SK-N-SH (cell line): ENCODE results near the gene WIZ. TPM values are rescaled to one million over a fixed set of nuclear protein-coding genes. Genes with fewer than 3 reads are reported as not detected.

ENCODE experiments used
- CTCF ChIA-PET: fragments of 300-600, 350-600 bp; formaldehyde crosslinking; extraction: SDS; loops from one replicate; lab custom pipeline; 2021; lab: Yijun Ruan, JAX
- POLR2A ChIA-PET: fragments of 350-600 bp; sonication (Branson Sonifier 250); formaldehyde crosslinking; extraction: SDS; loops from one replicate; lab custom pipeline; 2020; ENCODE audit warnings: antibody characterized with exemption, inconsistent platforms; lab: Yijun Ruan, JAX
- DNase-seq: peaks from one replicate; pipeline ENCODE4 v3.0.0; 2012
- H2AFZ ChIP-seq: fragments of 200-600 bp; sonication (generic); 2 replicates; pipeline ENCODE4 v1.8.1; 2016; ENCODE audit warnings: antibody characterized with exemption, mild to moderate bottlenecking, low read depth
- H3F3A ChIP-seq: fragments of 200-600 bp; sonication (generic); replicated peaks from 2 replicates; pipeline ENCODE3; 2016; ENCODE audit warnings: antibody characterized with exemption, mild to moderate bottlenecking; ENCODE audit not compliant: insufficient read depth
- H3K27ac ChIP-seq, 2 experiments: fragments of 200-500 bp in 1 of 2; fragments of 200-600 bp in 1 of 2; sonication (Bioruptor generic) in 1 of 2; sonication (generic), shearing (Covaris generic) in 1 of 2; 2 replicates each; pipeline versions ENCODE4 v1.5.1 to v1.6.1; 2014 to 2016; ENCODE audit warnings: low read depth in 2 of 2, inconsistent platforms in 1 of 2, low read length in 1 of 2, mild to moderate bottlenecking in 1 of 2, mixed read lengths in 1 of 2
- H3K27me3 ChIP-seq: fragments of 200-600 bp; sonication (generic), shearing (Covaris generic); 2 replicates; pipeline ENCODE4 v1.6.1; 2016; ENCODE audit warnings: mixed run types; ENCODE audit not compliant: insufficient read depth
- H3K36me3 ChIP-seq, 2 experiments: fragments of 200-500 bp in 1 of 2; fragments of 200-600 bp in 1 of 2; sonication (Bioruptor generic) in 1 of 2; sonication (generic) in 1 of 2; replicated peaks in 1 of 2; 2 replicates each; pipeline versions ENCODE3 to v1.5.1; 2014 to 2016; ENCODE audit warnings: low read length in 1 of 2, mild to moderate bottlenecking in 1 of 2; ENCODE audit not compliant: insufficient read depth in 2 of 2, control insufficient read depth in 1 of 2
- H3K4me1 ChIP-seq, 2 experiments: fragments of 200-500 bp in 1 of 2; fragments of 200-600 bp in 1 of 2; sonication (Bioruptor generic) in 1 of 2; sonication (generic), shearing (Covaris generic) in 1 of 2; 2 replicates each; pipeline versions ENCODE4 v1.5.1 to v1.6.1; 2014 to 2016; ENCODE audit warnings: low read depth in 1 of 2, low read length in 1 of 2, mixed run types in 1 of 2; ENCODE audit not compliant: insufficient read depth in 2 of 2, control insufficient read depth in 1 of 2
- H3K4me2 ChIP-seq: fragments of 200-600 bp; sonication (generic), shearing (Covaris generic); 2 replicates; pipeline ENCODE4 v1.6.1; 2017; ENCODE audit warnings: mixed run types
- H3K4me3 ChIP-seq, 2 experiments: fragments of 200-500 bp in 1 of 2; fragments of 200-600 bp in 1 of 2; sonication (Bioruptor generic) in 1 of 2; sonication (generic), shearing (Covaris generic) in 1 of 2; 2 replicates each; pipeline versions ENCODE4 v1.5.1 to v1.8.1; 2014 to 2016; ENCODE audit warnings: low read depth in 2 of 2, inconsistent platforms in 1 of 2, low read length in 1 of 2, mild to moderate bottlenecking in 1 of 2, mixed read lengths in 1 of 2, moderate library complexity in 1 of 2
- H3K79me2 ChIP-seq: fragments of 200-600 bp; sonication (generic); 2 replicates; pipeline ENCODE4 v1.8.1; 2017; ENCODE audit warnings: mild to moderate bottlenecking; ENCODE audit not compliant: insufficient read depth
- H3K9ac ChIP-seq: fragments of 200-600 bp; sonication (generic); 2 replicates; pipeline ENCODE4 v1.6.1; 2017; ENCODE audit warnings: mixed run types
- H3K9me2 ChIP-seq: fragments of 200-600 bp; sonication (generic); 2 replicates; pipeline ENCODE4 v1.6.1; 2017; ENCODE audit warnings: mixed run types
- H3K9me3 ChIP-seq: fragments of 200-600 bp; sonication (generic); 2 replicates; pipeline ENCODE4 v1.6.1; 2017; ENCODE audit warnings: mixed run types, mild to moderate bottlenecking, moderate library complexity
- H4K20me1 ChIP-seq: fragments of 200-600 bp; sonication (generic); 2 replicates; pipeline ENCODE4 v1.6.1; 2017; ENCODE audit warnings: mild to moderate bottlenecking, mixed run types; ENCODE audit not compliant: insufficient read depth
- CTCF ChIP-seq: fragments of 200-600 bp; sonication (generic); IDR thresholded peaks from 2 replicates; pipeline ENCODE4 v1.6.1; 2017; ENCODE audit warnings: antibody characterized with exemption, mild to moderate bottlenecking, moderate library complexity
- EP300 ChIP-seq, 2 experiments: IDR thresholded peaks; 2 replicates each; pipeline versions ENCODE4 v1.4.0 to v1.6.1; 2012; ENCODE audit warnings: borderline replicate concordance in 1 of 2, low read depth in 1 of 2, low read length in 1 of 2
- EZH2phosphoT487 ChIP-seq: fragments of 200-600 bp; sonication (generic); IDR thresholded peaks from 2 replicates; pipeline ENCODE4 v1.6.1; 2017; ENCODE audit warnings: low read depth, mixed run types, mild to moderate bottlenecking, antibody characterized with exemption, moderate library complexity, borderline replicate concordance
- FOXM1 ChIP-seq: IDR thresholded peaks from 2 replicates; pipeline ENCODE4 v1.4.0; 2012; ENCODE audit warnings: low read depth, mild to moderate bottlenecking
- GABPA ChIP-seq: IDR thresholded peaks from 2 replicates; pipeline ENCODE4 v1.4.0; 2012; ENCODE audit warnings: low read depth, mild to moderate bottlenecking
- MXI1 ChIP-seq: IDR thresholded peaks from 2 replicates; pipeline ENCODE4 v1.6.1; 2012; ENCODE audit warnings: mild to moderate bottlenecking, low read depth, low read length, improper control_type of control experiment
- NFIC ChIP-seq: IDR thresholded peaks from 2 replicates; pipeline ENCODE4 v1.4.0; 2012; ENCODE audit warnings: borderline replicate concordance
- POLR2AphosphoS5 ChIP-seq: IDR thresholded peaks from 2 replicates; pipeline ENCODE4 v1.6.1; 2012; ENCODE audit warnings: low read depth, low read length
- RAD21 ChIP-seq: IDR thresholded peaks from 2 replicates; pipeline ENCODE4 v1.6.1; 2012; ENCODE audit warnings: mild to moderate bottlenecking, low read length
- RCOR1 ChIP-seq: fragments of 150-350 bp; IDR thresholded peaks from 2 replicates; pipeline ENCODE4 v1.6.1; 2017; ENCODE audit warnings: antibody characterized with exemption, low read length
- RXRA ChIP-seq: IDR thresholded peaks from 2 replicates; pipeline ENCODE4 v1.4.0; 2012; ENCODE audit warnings: low read depth, mild to moderate bottlenecking, borderline replicate concordance
- SIN3A ChIP-seq: IDR thresholded peaks from 2 replicates; pipeline ENCODE4 v1.6.1; 2012; ENCODE audit warnings: low read depth, mild to moderate bottlenecking, low read length, moderate library complexity, borderline replicate concordance
- TCF12 ChIP-seq: IDR thresholded peaks from 2 replicates; pipeline ENCODE4 v1.4.0; 2012
- USF1 ChIP-seq: IDR thresholded peaks from 2 replicates; pipeline ENCODE4 v1.4.0; 2012; ENCODE audit warnings: low read depth, borderline replicate concordance
- YY1 ChIP-seq: IDR thresholded peaks from 2 replicates; pipeline ENCODE4 v1.4.0; 2012; ENCODE audit warnings: low read depth, mild to moderate bottlenecking
- ZBTB33 ChIP-seq: IDR thresholded peaks from 2 replicates; pipeline ENCODE4 v1.4.0; 2012; ENCODE audit warnings: low read depth, borderline replicate concordance
- whole genome bisulfite sequencing: methylation state at CpG from one replicate; pipeline ENCODE4 v1.1.6; 2017; ENCODE audit warnings: low lambda C conversion rate; 5-methylcytosine and 5-hydroxymethylcytosine counted together
- polyA plus RNA-seq, 3 experiments: library from polyadenylated mRNA; depleted of rRNA; stranded (reverse); fragments of >200 nt; gene quantifications; 2 replicates each; pipeline ENCODE4 v1.2.3, GENCODE V29; 2012

WIZ gene
- polyA plus RNA-seq, 1 of the 3 experiments (the other 2 are of a cell fraction) = 15.5 TPM

GRCh38 chr19:15429825-15430467, 19.8 kb downstream of the WIZ start (continued):
- TF ChIP-seq ZBTB33 (no peak), NFIC (no peak), RXRA (no peak), RAD21 (no peak), FOXM1 (no peak), EZH2phosphoT487 (no peak), YY1 (no peak), TCF12 (no peak)

GRCh38 chr19:15428956-15429824, 20.6 kb downstream of the WIZ start:
- Histone ChIP-seq H3K4me1 (peaks cover 5 to 28% of the 10 kb centered on the region in 2 experiments; a peak in 2 of 4 replicates), H2AFZ (no peak overlapping the region), H3K9me2 (no peaks in the 10 kb centered on the region), H4K20me1 (peaks cover 17% of the 10 kb centered on the region; the same call in 1 of the 2 replicates), H3K4me3 (no peak overlapping the region), H3K27ac (no peak overlapping the region), H3K36me3 (peaks cover 13 to 54% of the 10 kb centered on the region in 2 experiments), H3K9me3 (no peaks in the 10 kb centered on the region)
- 89% methylated on average over 7 of the region's 22 CpGs for WGBS
- ChIA-PET POLR2A (interaction anchor here (1.7 kb wide), 1 partner anchor 10 kb away, joined by 6 read pairs; the partner anchor contains the start of gene AKAP8L), CTCF (interaction anchor here (3.9 kb wide), 1 partner anchor 10 kb away, joined by 12 read pairs; the partner anchor contains the start of gene AKAP8L)
- TF ChIP-seq EP300 (IDR thresholded peaks at IDR 0.05; ENCODE audit: borderline replicate concordance in 1 of 2, low read depth in 1 of 2, low read length in 1 of 2) = no peak
- no peak for TF ChIP-seq CTCF
- TF ChIP-seq USF1 = no peak
- no peak for TF ChIP-seq RAD21
- TF ChIP-seq RXRA = no peak
- TF ChIP-seq POLR2AphosphoS5 = no peak
- TF ChIP-seq RCOR1 = no peak
- no peak for TF ChIP-seq GABPA
- TF ChIP-seq MXI1 = no peak
- TF ChIP-seq SIN3A = no peak
- TF ChIP-seq, all 33 proteins: peak for 0
- H3F3A ChIP-seq = no peaks in the 10 kb centered on the region
- H3K27me3 ChIP-seq = no peaks in the 10 kb centered on the region
- no peak for DNase-seq
- peaks cover 42% of the 10 kb centered on the region for H3K79me2 ChIP-seq
- no peak overlapping the region for H3K9ac ChIP-seq
- no peak overlapping the region for H3K4me2 ChIP-seq
